WTC11 (cell line): ENCODE measurements around the gene ZBTB32. TPM values are rescaled to one million over a fixed set of nuclear protein-coding genes. Genes with fewer than 3 reads are reported as not detected.
A peak's percentile ranks its signal among the peaks of the same experiment; 100 is the strongest.

Source experiments
- ATAC-seq: fragments of 200-7000 bp; cut with Tn5 transposase; 2 replicates; pipeline ENCODE4 v1.10.0; 2021; ENCODE audit warnings: mild to moderate bottlenecking, moderate library complexity
- CTCF ChIA-PET: fragments of 300-600 bp; sonication (Branson Sonifier 250); formaldehyde crosslinking; loops from one replicate; lab custom pipeline; 2021; ENCODE audit warnings: antibody characterized with exemption; lab: Charles Lee
- POLR2A ChIA-PET: fragments of 350-600 bp; sonication (Branson Sonifier 250); formaldehyde crosslinking; loops from one replicate; lab custom pipeline; 2021; ENCODE audit warnings: antibody characterized with exemption; lab: Charles Lee
- DNase-seq: peaks from one replicate; pipeline ENCODE4 v3.0.0; 2021; ENCODE audit warnings: low spot score
- H3K27ac Mint-ChIP-seq: 2 replicates; pipeline ENCODE4 v1.8.0; 2021; ENCODE audit warnings: mixed read lengths
- H3K27me3 Mint-ChIP-seq: 2 replicates; pipeline ENCODE4 v1.8.0; 2021; ENCODE audit warnings: low read depth, mild to moderate bottlenecking, moderate library complexity, mixed read lengths
- H3K36me3 Mint-ChIP-seq: 2 replicates; pipeline ENCODE4 v1.8.0; 2021; ENCODE audit warnings: mixed read lengths
- H3K4me1 Mint-ChIP-seq: 2 replicates; pipeline ENCODE4 v1.8.0; 2022; ENCODE audit warnings: mixed read lengths
- H3K4me3 Mint-ChIP-seq: 2 replicates; pipeline ENCODE4 v1.8.0; 2021; ENCODE audit warnings: mild to moderate bottlenecking, moderate library complexity, mixed read lengths
- H3K9me3 Mint-ChIP-seq: 2 replicates; pipeline ENCODE4 v1.8.0; 2021; ENCODE audit warnings: mixed read lengths
- EMX1 ChIP-seq: fragments of 250-450 bp; sonication (Bioruptor Pico); IDR thresholded peaks from 2 replicates; pipeline ENCODE4 v1.8.0; 2021; ENCODE audit warnings: mild to moderate bottlenecking
- FOXP1 ChIP-seq: sonication (generic); formaldehyde crosslinking; IDR thresholded peaks from 2 replicates; pipeline ENCODE4 v1.8.0; 2022; ENCODE audit warnings: missing genetic modification reagents, mild to moderate bottlenecking, moderate library complexity, borderline replicate concordance
- HMGA2 ChIP-seq: fragments of 250-450 bp; sonication (Bioruptor Pico); IDR thresholded peaks from 2 replicates; pipeline ENCODE4 v1.4.0; 2021; ENCODE audit warnings: mild to moderate bottlenecking, moderate library complexity
- NFYB ChIP-seq: sonication (generic); formaldehyde crosslinking; conservative IDR thresholded peaks from 2 replicates; pipeline ENCODE4 v1.8.0; 2022; ENCODE audit warnings: low read depth, missing genetic modification reagents
- NR1H2 ChIP-seq: sonication (generic); formaldehyde crosslinking; IDR thresholded peaks from 2 replicates; pipeline ENCODE4 v1.9.0; 2021; ENCODE audit warnings: mild to moderate bottlenecking, moderate library complexity, missing genetic modification reagents
- SMAD3 ChIP-seq: sonication (generic); formaldehyde crosslinking; IDR thresholded peaks from 2 replicates; pipeline ENCODE4 v1.8.0; 2022; ENCODE audit warnings: missing genetic modification reagents, mild to moderate bottlenecking, borderline replicate concordance
- SMAD4 ChIP-seq: sonication (generic); formaldehyde crosslinking; IDR thresholded peaks from 2 replicates; pipeline ENCODE4 v1.8.0; 2022; ENCODE audit warnings: mild to moderate bottlenecking, missing genetic modification reagents
- SOX15 ChIP-seq: fragments of 250-450 bp; sonication (Bioruptor Pico); IDR thresholded peaks from 2 replicates; pipeline ENCODE4 v1.9.0; 2021; ENCODE audit warnings: mild to moderate bottlenecking
- SP1 ChIP-seq: sonication (generic); formaldehyde crosslinking; conservative IDR thresholded peaks from 2 replicates; pipeline ENCODE4 v1.8.1; 2022; ENCODE audit warnings: missing genetic modification reagents
- ZBTB21 ChIP-seq: sonication (generic); formaldehyde crosslinking; IDR thresholded peaks from 2 replicates; pipeline ENCODE4 v1.8.1; 2023; ENCODE audit warnings: mild to moderate bottlenecking, missing genetic modification reagents, borderline replicate concordance
- ZNF138 ChIP-seq: sonication (generic); formaldehyde crosslinking; conservative IDR thresholded peaks from 2 replicates; pipeline ENCODE4 v1.8.1; 2022; ENCODE audit warnings: mild to moderate bottlenecking, moderate library complexity, missing genetic modification reagents
- ZNF416 ChIP-seq: fragments of 250-450 bp; sonication (Bioruptor Pico); IDR thresholded peaks from 2 replicates; pipeline ENCODE4 v1.9.0; 2021; ENCODE audit warnings: mild to moderate bottlenecking, inconsistent platforms
- total RNA-seq: library from RNA; stranded (reverse); gene quantifications from 3 replicates; pipeline ENCODE4 v1.2.3, GENCODE V29; 2021
- TF ChIP-seq, protein P1 (sequence below): sonication (generic); formaldehyde crosslinking; IDR thresholded peaks from 2 replicates; pipeline ENCODE4 v1.8.0; 2023; ENCODE audit warnings: mild to moderate bottlenecking, missing genetic modification reagents
- TF ChIP-seq, protein P2 (sequence below): sonication (generic); formaldehyde crosslinking; conservative IDR thresholded peaks from 2 replicates; pipeline ENCODE4 v1.8.1; 2023; ENCODE audit warnings: mild to moderate bottlenecking, low read depth, missing genetic modification reagents, moderate library complexity
- TF ChIP-seq, protein P3 (sequence below): fragments of 250-450 bp; sonication (Bioruptor Pico); IDR thresholded peaks from 2 replicates; pipeline ENCODE4 v1.9.0; 2021; ENCODE audit warnings: mild to moderate bottlenecking
- TF ChIP-seq, protein P4 (sequence below): sonication (generic); formaldehyde crosslinking; IDR thresholded peaks from 2 replicates; pipeline ENCODE4 v1.8.0; 2022; ENCODE audit warnings: mild to moderate bottlenecking, missing genetic modification reagents
- TF ChIP-seq, protein P5 (sequence below): fragments of 250-450 bp; sonication (Bioruptor Pico); IDR thresholded peaks from 2 replicates; pipeline ENCODE4 v1.9.0; 2021; ENCODE audit warnings: moderate library complexity, mild to moderate bottlenecking, inconsistent platforms, borderline replicate concordance
- TF ChIP-seq, protein P6 (sequence below): sonication (generic); formaldehyde crosslinking; IDR thresholded peaks from 2 replicates; pipeline ENCODE4 v1.8.1; 2022; ENCODE audit warnings: low read depth, mild to moderate bottlenecking, moderate library complexity, missing genetic modification reagents, borderline replicate concordance
- TF ChIP-seq, protein P7 (sequence below): sonication (generic); formaldehyde crosslinking; IDR thresholded peaks from 2 replicates; pipeline ENCODE4 v1.8.0; 2022; ENCODE audit warnings: mild to moderate bottlenecking, missing genetic modification reagents

Gene ZBTB32
- total RNA-seq, 1 experiment from 2014 or later = 0.11 TPM

DNA sequence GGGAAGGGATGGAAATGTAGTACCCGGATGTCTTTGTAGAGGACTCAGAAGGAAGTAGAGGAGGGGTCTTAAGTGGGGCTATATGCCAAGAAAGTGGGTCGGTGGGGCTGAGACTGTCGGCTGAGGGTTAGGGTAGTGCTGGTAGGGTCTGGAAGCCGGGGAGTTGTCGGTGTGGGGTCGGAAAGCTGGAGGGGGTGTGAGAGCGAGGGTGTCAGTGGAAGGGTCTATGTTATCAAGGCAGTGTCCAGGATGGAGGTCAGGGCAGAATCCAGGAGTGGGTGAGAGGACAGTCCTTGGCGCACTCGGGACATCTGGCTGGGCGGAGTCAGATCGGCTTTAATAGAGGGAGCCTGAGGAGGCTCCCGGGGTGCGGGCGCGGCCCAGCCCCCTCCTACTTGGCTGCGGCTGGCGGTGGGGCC, 50.8 kb downstream of the ZBTB32 start:
- peak overlapping the region; percentile 68 for H3K4me3 Mint-ChIP-seq
- H3K9me3 Mint-ChIP-seq = no peaks in the 10 kb centered on the region
- peaks cover 23% of the 10 kb centered on the region for H3K27me3 Mint-ChIP-seq
- POLR2A ChIA-PET = no interaction called here
- no peak overlapping the region for H3K27ac Mint-ChIP-seq
- CTCF ChIA-PET = interaction anchor here (0.8 to 2.9 kb wide), 3 partner anchors 10 to 29 kb away, joined by 3 to 13 read pairs (median 3); partner anchors contain the start of genes PSENEN and U2AF1L4
- peaks cover 16% of the 10 kb centered on the region for H3K4me1 Mint-ChIP-seq
- ATAC-seq = no peak
- no peak for TF ChIP-seq ZBTB21
- TF ChIP-seq, protein P1, sequence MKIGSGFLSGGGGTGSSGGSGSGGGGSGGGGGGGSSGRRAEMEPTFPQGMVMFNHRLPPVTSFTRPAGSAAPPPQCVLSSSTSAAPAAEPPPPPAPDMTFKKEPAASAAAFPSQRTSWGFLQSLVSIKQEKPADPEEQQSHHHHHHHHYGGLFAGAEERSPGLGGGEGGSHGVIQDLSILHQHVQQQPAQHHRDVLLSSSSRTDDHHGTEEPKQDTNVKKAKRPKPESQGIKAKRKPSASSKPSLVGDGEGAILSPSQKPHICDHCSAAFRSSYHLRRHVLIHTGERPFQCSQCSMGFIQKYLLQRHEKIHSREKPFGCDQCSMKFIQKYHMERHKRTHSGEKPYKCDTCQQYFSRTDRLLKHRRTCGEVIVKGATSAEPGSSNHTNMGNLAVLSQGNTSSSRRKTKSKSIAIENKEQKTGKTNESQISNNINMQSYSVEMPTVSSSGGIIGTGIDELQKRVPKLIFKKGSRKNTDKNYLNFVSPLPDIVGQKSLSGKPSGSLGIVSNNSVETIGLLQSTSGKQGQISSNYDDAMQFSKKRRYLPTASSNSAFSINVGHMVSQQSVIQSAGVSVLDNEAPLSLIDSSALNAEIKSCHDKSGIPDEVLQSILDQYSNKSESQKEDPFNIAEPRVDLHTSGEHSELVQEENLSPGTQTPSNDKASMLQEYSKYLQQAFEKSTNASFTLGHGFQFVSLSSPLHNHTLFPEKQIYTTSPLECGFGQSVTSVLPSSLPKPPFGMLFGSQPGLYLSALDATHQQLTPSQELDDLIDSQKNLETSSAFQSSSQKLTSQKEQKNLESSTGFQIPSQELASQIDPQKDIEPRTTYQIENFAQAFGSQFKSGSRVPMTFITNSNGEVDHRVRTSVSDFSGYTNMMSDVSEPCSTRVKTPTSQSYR = no peak
- TF ChIP-seq ZNF416 (CRISPR knock-in tag) = no peak
- TF ChIP-seq NFYB = no peak
- TF ChIP-seq, protein P2, sequence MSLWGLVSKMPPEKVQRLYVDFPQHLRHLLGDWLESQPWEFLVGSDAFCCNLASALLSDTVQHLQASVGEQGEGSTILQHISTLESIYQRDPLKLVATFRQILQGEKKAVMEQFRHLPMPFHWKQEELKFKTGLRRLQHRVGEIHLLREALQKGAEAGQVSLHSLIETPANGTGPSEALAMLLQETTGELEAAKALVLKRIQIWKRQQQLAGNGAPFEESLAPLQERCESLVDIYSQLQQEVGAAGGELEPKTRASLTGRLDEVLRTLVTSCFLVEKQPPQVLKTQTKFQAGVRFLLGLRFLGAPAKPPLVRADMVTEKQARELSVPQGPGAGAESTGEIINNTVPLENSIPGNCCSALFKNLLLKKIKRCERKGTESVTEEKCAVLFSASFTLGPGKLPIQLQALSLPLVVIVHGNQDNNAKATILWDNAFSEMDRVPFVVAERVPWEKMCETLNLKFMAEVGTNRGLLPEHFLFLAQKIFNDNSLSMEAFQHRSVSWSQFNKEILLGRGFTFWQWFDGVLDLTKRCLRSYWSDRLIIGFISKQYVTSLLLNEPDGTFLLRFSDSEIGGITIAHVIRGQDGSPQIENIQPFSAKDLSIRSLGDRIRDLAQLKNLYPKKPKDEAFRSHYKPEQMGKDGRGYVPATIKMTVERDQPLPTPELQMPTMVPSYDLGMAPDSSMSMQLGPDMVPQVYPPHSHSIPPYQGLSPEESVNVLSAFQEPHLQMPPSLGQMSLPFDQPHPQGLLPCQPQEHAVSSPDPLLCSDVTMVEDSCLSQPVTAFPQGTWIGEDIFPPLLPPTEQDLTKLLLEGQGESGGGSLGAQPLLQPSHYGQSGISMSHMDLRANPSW (CRISPR knock-in tag) = no peak
- no peak for TF ChIP-seq NR1H2 (CRISPR knock-in tag)
- no peak for TF ChIP-seq SP1
- no peak for TF ChIP-seq EMX1 (CRISPR knock-in tag)
- TF ChIP-seq SOX15 = no peak
- TF ChIP-seq, protein P3, sequence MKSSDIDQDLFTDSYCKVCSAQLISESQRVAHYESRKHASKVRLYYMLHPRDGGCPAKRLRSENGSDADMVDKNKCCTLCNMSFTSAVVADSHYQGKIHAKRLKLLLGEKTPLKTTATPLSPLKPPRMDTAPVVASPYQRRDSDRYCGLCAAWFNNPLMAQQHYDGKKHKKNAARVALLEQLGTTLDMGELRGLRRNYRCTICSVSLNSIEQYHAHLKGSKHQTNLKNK = no peak
- TF ChIP-seq, protein P4, sequence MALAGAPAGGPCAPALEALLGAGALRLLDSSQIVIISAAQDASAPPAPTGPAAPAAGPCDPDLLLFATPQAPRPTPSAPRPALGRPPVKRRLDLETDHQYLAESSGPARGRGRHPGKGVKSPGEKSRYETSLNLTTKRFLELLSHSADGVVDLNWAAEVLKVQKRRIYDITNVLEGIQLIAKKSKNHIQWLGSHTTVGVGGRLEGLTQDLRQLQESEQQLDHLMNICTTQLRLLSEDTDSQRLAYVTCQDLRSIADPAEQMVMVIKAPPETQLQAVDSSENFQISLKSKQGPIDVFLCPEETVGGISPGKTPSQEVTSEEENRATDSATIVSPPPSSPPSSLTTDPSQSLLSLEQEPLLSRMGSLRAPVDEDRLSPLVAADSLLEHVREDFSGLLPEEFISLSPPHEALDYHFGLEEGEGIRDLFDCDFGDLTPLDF = no peak
- TF ChIP-seq HMGA2 (CRISPR knock-in tag) = no peak
- TF ChIP-seq, protein P5, sequence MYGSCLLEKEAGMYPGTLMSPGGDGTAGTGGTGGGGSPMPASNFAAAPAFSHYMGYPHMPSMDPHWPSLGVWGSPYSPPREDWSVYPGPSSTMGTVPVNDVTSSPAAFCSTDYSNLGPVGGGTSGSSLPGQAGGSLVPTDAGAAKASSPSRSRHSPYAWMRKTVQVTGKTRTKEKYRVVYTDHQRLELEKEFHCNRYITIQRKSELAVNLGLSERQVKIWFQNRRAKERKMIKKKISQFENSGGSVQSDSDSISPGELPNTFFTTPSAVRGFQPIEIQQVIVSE = no peak
- TF ChIP-seq SMAD4 (CRISPR knock-in tag) = no peak
- H3K36me3 Mint-ChIP-seq = no peaks in the 10 kb centered on the region
- DNase-seq = no peak

DNA sequence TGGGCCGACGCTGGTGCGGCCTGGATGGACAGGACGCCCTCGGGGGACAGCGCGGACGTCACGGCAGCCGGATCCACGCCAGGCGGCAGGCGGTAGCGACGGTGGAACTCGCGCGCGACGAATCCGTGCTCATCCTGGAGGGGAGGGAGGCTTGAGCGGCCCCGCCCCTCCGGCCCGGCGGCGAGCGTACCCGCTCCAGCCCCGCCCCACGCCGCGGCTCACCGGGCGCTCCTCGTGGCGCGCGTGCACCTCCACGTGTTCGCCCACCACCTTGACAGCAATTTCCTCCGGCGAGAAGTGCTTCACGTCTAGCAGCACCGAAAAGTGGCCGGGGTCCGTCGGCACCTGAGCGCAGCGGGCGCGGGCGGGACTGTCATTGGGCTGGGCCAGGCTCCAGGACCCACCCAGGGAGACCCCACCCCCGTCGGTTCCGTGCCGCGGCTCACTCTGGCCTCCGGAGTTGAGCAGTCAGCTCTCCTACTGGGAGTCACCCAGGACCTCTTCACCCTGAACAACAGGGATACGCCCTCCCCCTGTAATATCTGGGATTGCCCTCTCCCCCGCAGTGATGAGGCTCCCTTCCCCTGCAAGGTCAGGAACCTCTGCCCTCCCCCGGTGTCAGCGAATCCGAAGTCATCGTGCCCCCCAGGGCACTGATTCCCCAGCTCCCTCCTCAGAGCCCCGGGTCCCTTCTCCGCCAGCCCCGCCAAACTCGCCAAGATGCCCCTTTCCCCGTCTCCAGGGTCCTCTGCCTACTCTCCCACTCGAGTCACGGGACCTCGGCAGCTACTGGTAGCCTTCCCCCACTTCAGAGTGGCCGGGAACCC, 51.4 kb downstream of the ZBTB32 start:
- DNase-seq = peak; percentile 15
- Mint-ChIP-seq H3K27me3 (peaks cover 23% of the 10 kb centered on the region), H3K27ac (no peak overlapping the region), H3K4me3 (peak overlapping the region; percentile 94), H3K9me3 (no peaks in the 10 kb centered on the region), H3K36me3 (peaks cover 1% of the 10 kb centered on the region; the same call in 1 of the 2 replicates), H3K4me1 (peaks cover 16% of the 10 kb centered on the region)
- no peak for ATAC-seq
- POLR2A ChIA-PET = interaction anchor here (2.0 to 2.5 kb wide), 2 partner anchors 7 to 15 kb away, joined by 11 to 13 read pairs; partner anchors contain the start of gene LIN37
- CTCF ChIA-PET = interaction anchor here (0.8 to 2.9 kb wide), 5 partner anchors 8 to 175 kb away, joined by 3 to 13 read pairs (median 3); partner anchors contain the start of genes LIN37, PSENEN and U2AF1L4
- TF ChIP-seq, protein P6, sequence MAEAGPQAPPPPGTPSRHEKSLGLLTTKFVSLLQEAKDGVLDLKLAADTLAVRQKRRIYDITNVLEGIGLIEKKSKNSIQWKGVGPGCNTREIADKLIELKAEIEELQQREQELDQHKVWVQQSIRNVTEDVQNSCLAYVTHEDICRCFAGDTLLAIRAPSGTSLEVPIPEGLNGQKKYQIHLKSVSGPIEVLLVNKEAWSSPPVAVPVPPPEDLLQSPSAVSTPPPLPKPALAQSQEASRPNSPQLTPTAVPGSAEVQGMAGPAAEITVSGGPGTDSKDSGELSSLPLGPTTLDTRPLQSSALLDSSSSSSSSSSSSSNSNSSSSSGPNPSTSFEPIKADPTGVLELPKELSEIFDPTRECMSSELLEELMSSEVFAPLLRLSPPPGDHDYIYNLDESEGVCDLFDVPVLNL (CRISPR knock-in tag) = no peak
- peak; percentile 66; the same call in 1 of the 2 replicates for TF ChIP-seq FOXP1 (CRISPR knock-in tag)
- TF ChIP-seq, protein P7, sequence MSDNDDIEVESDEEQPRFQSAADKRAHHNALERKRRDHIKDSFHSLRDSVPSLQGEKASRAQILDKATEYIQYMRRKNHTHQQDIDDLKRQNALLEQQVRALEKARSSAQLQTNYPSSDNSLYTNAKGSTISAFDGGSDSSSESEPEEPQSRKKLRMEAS (CRISPR knock-in tag) = peak; percentile 77; the same call in 1 of the 2 replicates
- TF ChIP-seq SMAD3 (CRISPR knock-in tag) = no peak
- peak; percentile 67; the same call in 1 of the 2 replicates for TF ChIP-seq ZNF138 (CRISPR knock-in tag)
